HL-60 (cell line): ENCODE results near the gene LEKR1.

Source experiments
- DNase-seq, 2 experiments: peaks; one replicate each; pipeline ENCODE4 v3.0.0-alpha.2; 2010 to 2020; ENCODE audit warnings: low read depth in 1 of 2, low spot score in 1 of 2
- H3K27ac ChIP-seq: fragments of 250-450 bp; sonication (Bioruptor Pico); replicated peaks from 2 replicates; pipeline ENCODE4 v1.5.1; 2020; ENCODE audit warnings: mild to moderate bottlenecking, moderate library complexity
- H3K27me3 ChIP-seq: fragments of 250-450 bp; sonication (Bioruptor Pico); 2 replicates; pipeline ENCODE4 v1.5.1; 2021; ENCODE audit warnings: mild to moderate bottlenecking, moderate library complexity; ENCODE audit not compliant: insufficient read depth, poor library complexity, severe bottlenecking
- H3K4me3 ChIP-seq: replicated peaks from 2 replicates; pipeline ENCODE4 v1.5.1; 2011; ENCODE audit warnings: mild to moderate bottlenecking, control low read depth, low read length; ENCODE audit not compliant: insufficient read depth
- GABPA ChIP-seq: IDR thresholded peaks from 2 replicates; pipeline ENCODE4 v1.6.1; 2012; ENCODE audit warnings: low read depth
- POLR2AphosphoS5 ChIP-seq: IDR thresholded peaks from 2 replicates; pipeline ENCODE4 v1.6.1; 2012; ENCODE audit warnings: low read depth
- SPI1 ChIP-seq: IDR thresholded peaks from 2 replicates; pipeline ENCODE4 v1.6.1; 2012; ENCODE audit warnings: low read depth, mild to moderate bottlenecking, borderline replicate concordance
- TF ChIP-seq, protein P1 (sequence below): IDR thresholded peaks from one replicate; pipeline ENCODE4 v1.5.1; 2011; ENCODE audit warnings: low read length, control low read depth, inconsistent platforms; ENCODE audit not compliant: insufficient read depth
- TF ChIP-seq, protein P2 (sequence below): IDR thresholded peaks from 2 replicates; pipeline ENCODE4 v1.6.1; 2012; ENCODE audit warnings: low read depth; ENCODE audit not compliant: insufficient replicate concordance

The LEKR1 gene

DNA sequence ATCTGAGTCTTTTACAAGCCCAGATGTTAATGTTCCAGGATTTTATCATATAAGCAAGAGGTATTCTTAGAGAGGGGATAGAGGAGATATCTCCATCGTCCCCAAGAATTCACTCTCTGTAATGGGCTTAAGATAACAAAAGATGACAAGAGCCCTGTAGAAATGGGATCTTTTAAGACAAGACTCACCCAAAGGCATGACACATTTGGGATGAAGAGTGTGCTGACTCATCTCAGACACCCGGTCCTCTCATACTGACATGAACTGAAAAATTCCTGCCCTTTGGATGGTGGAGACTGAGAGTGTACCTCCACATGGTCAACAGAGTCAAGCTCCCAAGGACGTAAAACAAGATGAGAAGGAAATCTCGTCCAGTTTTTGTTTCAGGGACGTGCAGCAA is 11.0 kb downstream of the LEKR1 start:
- Histone ChIP-seq H3K27ac (no peak overlapping the region), H3K4me3 (no peak overlapping the region), H3K27me3 (no peaks in the 10 kb centered on the region)
- no peak for DNase-seq
- TF ChIP-seq, protein P1, sequence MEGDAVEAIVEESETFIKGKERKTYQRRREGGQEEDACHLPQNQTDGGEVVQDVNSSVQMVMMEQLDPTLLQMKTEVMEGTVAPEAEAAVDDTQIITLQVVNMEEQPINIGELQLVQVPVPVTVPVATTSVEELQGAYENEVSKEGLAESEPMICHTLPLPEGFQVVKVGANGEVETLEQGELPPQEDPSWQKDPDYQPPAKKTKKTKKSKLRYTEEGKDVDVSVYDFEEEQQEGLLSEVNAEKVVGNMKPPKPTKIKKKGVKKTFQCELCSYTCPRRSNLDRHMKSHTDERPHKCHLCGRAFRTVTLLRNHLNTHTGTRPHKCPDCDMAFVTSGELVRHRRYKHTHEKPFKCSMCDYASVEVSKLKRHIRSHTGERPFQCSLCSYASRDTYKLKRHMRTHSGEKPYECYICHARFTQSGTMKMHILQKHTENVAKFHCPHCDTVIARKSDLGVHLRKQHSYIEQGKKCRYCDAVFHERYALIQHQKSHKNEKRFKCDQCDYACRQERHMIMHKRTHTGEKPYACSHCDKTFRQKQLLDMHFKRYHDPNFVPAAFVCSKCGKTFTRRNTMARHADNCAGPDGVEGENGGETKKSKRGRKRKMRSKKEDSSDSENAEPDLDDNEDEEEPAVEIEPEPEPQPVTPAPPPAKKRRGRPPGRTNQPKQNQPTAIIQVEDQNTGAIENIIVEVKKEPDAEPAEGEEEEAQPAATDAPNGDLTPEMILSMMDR, result no peak
- TF ChIP-seq, protein P2, sequence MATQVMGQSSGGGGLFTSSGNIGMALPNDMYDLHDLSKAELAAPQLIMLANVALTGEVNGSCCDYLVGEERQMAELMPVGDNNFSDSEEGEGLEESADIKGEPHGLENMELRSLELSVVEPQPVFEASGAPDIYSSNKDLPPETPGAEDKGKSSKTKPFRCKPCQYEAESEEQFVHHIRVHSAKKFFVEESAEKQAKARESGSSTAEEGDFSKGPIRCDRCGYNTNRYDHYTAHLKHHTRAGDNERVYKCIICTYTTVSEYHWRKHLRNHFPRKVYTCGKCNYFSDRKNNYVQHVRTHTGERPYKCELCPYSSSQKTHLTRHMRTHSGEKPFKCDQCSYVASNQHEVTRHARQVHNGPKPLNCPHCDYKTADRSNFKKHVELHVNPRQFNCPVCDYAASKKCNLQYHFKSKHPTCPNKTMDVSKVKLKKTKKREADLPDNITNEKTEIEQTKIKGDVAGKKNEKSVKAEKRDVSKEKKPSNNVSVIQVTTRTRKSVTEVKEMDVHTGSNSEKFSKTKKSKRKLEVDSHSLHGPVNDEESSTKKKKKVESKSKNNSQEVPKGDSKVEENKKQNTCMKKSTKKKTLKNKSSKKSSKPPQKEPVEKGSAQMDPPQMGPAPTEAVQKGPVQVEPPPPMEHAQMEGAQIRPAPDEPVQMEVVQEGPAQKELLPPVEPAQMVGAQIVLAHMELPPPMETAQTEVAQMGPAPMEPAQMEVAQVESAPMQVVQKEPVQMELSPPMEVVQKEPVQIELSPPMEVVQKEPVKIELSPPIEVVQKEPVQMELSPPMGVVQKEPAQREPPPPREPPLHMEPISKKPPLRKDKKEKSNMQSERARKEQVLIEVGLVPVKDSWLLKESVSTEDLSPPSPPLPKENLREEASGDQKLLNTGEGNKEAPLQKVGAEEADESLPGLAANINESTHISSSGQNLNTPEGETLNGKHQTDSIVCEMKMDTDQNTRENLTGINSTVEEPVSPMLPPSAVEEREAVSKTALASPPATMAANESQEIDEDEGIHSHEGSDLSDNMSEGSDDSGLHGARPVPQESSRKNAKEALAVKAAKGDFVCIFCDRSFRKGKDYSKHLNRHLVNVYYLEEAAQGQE, result no peak

DNA sequence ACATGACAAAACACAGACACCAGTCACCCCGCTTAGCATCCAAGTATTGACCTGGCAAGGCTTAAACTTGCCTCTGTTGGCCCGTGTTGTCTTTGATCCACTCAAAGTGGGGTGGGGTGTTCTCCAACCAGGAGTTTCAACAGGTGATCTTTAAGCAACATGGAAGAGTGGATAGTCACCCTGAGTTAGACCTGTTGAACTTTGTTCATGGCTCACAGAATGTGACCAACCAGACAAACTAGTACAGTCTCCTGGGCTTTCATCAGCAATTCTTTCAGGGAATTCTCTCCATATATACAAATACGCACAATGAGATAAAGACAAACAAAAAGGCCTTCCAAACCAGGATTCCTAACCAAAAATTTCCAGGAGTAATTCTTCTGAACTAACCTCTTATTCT is 11.9 kb downstream of the LEKR1 start:
- H3K4me3 ChIP-seq, result no peak overlapping the region
- no peak for DNase-seq
- H3K27me3 ChIP-seq, result no peaks in the 10 kb centered on the region
- TF ChIP-seq, protein P1, result no peak
- no peak for TF ChIP-seq POLR2AphosphoS5
- no peak overlapping the region for H3K27ac ChIP-seq

DNA sequence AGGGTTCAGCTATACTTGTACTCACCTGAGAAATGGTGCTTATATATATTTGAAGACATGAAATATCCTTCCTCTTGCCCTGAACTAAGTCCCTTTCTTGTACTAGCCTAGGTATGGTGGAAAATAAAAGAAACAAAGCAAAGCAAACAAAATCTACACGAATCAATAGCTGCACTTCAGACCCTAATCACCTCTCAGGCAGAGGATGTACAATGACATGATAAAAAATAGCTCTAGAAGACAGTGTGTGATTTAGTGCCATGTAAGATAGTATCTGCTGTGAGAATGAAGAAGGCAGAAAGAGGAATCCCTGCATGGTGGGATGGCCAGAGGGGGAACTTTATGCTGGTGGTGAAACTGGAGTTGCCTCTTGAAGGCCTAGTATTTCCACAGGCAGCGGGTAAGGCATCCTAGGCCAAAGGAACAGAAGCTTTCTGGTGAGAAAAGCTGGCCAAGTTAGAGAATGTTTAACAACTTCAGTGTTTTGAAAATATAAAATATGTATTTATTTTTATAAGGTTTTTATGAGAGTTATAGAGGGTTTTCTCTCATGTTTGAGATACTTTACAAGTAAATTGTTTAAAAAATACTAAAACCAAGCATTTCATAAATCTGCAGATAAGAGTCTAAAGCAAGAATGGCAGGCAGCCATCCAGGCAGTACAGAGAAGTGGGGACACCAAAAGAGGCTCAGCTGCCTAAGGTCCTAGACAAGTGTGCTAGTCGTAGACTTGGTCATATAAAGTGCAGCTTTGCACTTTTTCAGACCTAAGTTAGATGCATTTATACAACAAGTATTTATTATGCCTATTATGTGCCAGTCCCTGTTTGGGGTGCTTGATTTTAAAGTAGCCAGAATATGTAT is 14.9 kb downstream of the LEKR1 start:
- Histone ChIP-seq H3K27me3 (no peaks in the 10 kb centered on the region), H3K27ac (no peak overlapping the region), H3K4me3 (no peak overlapping the region)
- no peak for TF ChIP-seq POLR2AphosphoS5
- no peak for TF ChIP-seq SPI1
- TF ChIP-seq, protein P2, result no peak
- TF ChIP-seq, protein P1, result no peak
- TF ChIP-seq GABPA, result no peak
- no peak for DNase-seq
